ELR (cell line): ENCODE measurements around the gene LRRFIP1.

Source experiments
- DNase-seq: peaks from one replicate; pipeline ENCODE4 v3.0.0-alpha.2; 2015; ENCODE audit warnings: low read depth

LRRFIP1 gene

DNA sequence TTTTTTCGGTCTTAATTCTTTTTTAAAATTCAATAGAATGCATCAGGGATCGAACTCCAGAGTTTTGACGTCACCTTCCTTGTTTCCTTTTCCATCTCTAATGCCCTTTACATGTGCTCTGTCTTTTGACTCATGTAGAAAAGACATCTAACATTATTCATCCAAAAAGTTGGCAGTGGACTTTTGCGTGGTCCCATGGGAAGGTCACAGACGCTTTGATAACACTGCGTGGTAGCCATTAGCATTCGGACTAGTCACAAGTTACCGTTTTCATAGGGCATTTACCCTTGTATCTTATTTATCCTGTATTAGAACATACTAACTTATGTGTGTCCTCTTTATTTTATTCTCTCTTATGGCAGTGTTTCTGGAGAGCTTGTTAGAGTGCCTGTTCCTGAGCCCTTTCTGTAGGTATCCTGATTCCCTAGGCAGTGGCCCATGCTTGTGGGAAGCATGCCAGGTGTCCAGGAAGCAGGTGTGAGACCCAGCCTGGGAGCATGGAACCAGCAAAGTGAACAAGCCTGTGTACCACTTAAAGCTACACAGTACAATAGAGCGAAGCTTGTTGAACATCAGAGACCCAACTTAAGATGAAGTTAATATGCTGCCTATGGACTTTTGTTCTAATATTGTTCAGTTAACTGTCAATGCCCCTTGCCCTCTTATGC, 97.6 kb downstream of the LRRFIP1 start:
- DNase-seq, result no peak

- no peak for DNase-seq
Observed at GRCh38 chr2:237725661-237726060, 98.3 kb downstream of the LRRFIP1 start.

GRCh38 chr2:237726401-237726830, 99.0 kb downstream of the LRRFIP1 start:
- DNase-seq, result no peak

- peak; percentile 69 for DNase-seq
Observed at GRCh38 chr2:237727363-237727762, 100.0 kb downstream of the LRRFIP1 start.

- DNase-seq, result no peak
Observed at GRCh38 chr2:237729681-237730475, 102.5 kb downstream of the LRRFIP1 start.

- peak; percentile 93 for DNase-seq
Observed at GRCh38 chr2:237731663-237732062, 104.3 kb downstream of the LRRFIP1 start.

DNA sequence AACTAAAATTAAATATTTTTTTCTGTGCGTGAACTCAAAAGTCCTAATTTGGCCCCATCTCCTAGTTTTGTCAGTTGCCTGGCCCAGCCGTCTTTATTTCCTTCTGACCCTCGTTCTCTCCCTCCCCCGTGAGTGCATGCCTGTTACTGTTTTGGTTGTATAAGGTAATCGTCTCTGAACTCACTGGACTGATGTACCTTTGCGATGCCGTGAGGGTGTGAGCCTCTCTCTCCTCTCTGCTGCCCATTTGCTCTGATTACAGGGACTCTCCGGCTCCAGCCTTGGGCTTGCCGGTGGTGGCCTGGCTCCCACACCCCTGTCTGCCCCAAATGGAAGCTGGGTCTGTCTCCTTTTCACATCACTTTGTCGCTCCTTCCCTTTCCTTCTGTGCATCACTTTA, 104.7 kb downstream of the LRRFIP1 start:
- DNase-seq, result no peak

- no peak for DNase-seq
Observed at GRCh38 chr2:237732790-237733381, 105.5 kb downstream of the LRRFIP1 start.

- DNase-seq, result no peak
Observed at GRCh38 chr2:237733677-237734300, 106.4 kb downstream of the LRRFIP1 start.

DNA sequence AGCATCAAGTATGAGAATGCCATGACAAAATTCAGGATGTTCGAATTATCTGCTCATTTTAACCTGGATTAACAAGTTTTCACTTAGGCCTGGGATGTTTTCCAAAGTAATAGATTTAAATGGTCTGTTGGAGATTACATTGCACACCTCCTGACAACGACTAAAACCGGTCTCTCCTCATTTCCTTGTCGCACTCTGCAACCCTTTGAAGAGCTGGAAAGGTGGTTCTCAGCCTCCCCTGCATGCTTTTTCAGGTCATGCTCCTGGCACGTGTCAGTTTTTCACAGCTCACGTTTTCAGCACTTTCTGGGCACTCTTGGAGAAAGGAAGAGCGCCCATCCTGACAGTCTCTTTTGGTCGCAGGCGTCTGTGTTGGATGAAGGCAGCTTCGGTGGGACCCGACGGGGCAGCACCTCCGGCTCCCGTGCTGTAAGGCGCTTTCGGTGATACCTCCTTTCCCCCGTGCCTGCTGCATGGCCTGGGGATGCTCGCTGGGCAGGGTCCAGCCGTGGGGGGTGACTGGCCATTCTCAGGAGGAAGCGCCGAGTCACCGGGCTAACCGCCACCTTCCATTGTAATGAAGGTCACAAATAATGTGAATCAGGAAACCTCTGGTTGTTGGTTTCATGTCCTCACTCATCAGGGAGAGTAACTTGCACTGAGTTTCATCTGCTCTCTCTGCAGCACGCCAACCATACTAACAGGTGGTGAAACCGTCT, 107.7 kb downstream of the LRRFIP1 start:
- no peak for DNase-seq

- no peak for DNase-seq
Observed at GRCh38 chr2:237735798-237736197, 108.4 kb downstream of the LRRFIP1 start.

GRCh38 chr2:237736783-237737182, 109.4 kb downstream of the LRRFIP1 start:
- no peak for DNase-seq

GRCh38 chr2:237737196-237737865, 109.9 kb downstream of the LRRFIP1 start:
- no peak for DNase-seq

DNA sequence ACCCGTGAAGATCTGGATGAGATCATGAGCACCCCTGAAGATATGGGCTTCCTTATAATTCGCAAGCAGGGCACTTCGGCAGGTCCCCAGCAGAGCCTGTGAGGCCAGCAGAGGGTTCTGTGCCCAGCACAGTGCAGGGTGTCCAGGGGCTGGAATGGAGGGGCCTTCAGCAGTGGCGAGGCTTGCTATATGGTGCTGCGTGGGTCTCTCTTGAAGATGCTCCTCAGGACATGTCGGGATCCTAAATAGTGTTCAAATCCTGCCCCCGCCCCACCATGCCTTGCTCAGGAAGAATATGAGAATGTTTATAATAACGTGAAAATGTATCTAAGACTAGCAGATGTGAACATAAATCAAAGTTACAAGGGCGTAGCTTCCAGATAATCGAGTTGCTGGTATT, 110.9 kb downstream of the LRRFIP1 start:
- no peak for DNase-seq

GRCh38 chr2:237739101-237739500, 111.7 kb downstream of the LRRFIP1 start:
- no peak for DNase-seq

DNA sequence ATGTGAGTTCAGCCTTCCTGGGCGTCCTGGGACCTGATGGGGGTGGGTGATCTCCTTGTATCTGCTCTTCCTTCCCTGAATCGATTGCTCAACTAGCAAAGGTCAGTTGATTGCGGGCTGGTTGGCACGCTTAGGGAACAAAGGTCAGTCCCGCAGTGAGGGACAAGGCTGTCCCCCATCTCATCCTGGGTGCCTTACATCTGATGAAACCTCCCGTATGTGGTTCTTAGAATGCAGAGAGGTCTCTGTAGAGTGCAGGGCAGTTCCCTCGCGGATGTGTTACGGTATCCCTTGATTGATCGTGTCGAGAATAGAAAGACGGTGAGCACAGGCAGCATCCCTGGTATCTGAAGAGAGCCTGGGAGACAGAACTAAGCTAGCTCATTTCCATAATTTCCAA, 114.8 kb downstream of the LRRFIP1 start:
- no peak for DNase-seq

DNA sequence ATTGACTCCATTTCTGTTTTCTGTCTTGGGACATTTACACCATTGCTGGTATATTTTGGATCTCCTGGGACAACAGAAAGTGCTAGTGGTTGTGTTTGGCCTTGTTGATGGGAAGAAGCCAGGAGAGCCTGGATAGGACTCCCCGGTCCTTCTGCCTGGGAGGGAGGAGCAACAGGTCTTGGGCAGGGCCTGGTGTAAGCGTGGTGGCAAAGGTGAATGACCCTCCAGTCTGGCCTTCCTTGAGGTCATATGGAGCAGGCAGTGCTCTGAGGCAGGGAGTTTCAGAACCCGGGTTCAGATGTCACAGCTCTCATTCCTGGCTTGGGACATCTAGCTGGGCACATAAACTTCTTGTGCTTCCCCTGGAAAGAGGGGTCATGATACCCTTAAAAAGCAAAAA, 115.2 kb downstream of the LRRFIP1 start:
- no peak for DNase-seq

GRCh38 chr2:237743024-237743423, 115.6 kb downstream of the LRRFIP1 start:
- no peak for DNase-seq

GRCh38 chr2:237743561-237744269, 116.3 kb downstream of the LRRFIP1 start:
- DNase-seq, result peak; percentile 44

- DNase-seq, result no peak
Observed at GRCh38 chr2:237744270-237744612, 116.9 kb downstream of the LRRFIP1 start.
